AG04449 (cell line): ENCODE data around the gene STXBP4.

Source experiments
- CTCF ChIA-PET: fragments of 350-600 bp; formaldehyde crosslinking; extraction: SDS; loops from one replicate; lab custom pipeline; 2021; ENCODE audit warnings: antibody characterized with exemption; lab: Yijun Ruan, JAX
- POLR2A ChIA-PET: fragments of 400-600, 350-600 bp; formaldehyde crosslinking; extraction: SDS; loops from one replicate; lab custom pipeline; 2020; ENCODE audit warnings: antibody characterized with exemption, inconsistent platforms; lab: Yijun Ruan, JAX
- DNase-seq: peaks from one replicate; pipeline ENCODE4 v3.0.0-alpha.2; 2010; ENCODE audit warnings: low read depth, low spot score
- H3K4me3 ChIP-seq: 2 replicates; pipeline ENCODE4 v1.5.1; 2011; ENCODE audit warnings: low read depth, mild to moderate bottlenecking, control low read depth, low read length
- TF ChIP-seq, protein P1 (sequence below): IDR thresholded peaks from one replicate; pipeline ENCODE4 v1.5.1; 2011; ENCODE audit warnings: mild to moderate bottlenecking, moderate library complexity, low read length, control low read depth, inconsistent platforms; ENCODE audit not compliant: insufficient read depth; ENCODE audit errors: missing control alignments

STXBP4 gene, protein sequence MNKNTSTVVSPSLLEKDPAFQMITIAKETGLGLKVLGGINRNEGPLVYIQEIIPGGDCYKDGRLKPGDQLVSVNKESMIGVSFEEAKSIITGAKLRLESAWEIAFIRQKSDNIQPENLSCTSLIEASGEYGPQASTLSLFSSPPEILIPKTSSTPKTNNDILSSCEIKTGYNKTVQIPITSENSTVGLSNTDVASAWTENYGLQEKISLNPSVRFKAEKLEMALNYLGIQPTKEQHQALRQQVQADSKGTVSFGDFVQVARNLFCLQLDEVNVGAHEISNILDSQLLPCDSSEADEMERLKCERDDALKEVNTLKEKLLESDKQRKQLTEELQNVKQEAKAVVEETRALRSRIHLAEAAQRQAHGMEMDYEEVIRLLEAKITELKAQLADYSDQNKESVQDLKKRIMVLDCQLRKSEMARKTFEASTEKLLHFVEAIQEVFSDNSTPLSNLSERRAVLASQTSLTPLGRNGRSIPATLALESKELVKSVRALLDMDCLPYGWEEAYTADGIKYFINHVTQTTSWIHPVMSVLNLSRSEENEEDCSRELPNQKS

DNA sequence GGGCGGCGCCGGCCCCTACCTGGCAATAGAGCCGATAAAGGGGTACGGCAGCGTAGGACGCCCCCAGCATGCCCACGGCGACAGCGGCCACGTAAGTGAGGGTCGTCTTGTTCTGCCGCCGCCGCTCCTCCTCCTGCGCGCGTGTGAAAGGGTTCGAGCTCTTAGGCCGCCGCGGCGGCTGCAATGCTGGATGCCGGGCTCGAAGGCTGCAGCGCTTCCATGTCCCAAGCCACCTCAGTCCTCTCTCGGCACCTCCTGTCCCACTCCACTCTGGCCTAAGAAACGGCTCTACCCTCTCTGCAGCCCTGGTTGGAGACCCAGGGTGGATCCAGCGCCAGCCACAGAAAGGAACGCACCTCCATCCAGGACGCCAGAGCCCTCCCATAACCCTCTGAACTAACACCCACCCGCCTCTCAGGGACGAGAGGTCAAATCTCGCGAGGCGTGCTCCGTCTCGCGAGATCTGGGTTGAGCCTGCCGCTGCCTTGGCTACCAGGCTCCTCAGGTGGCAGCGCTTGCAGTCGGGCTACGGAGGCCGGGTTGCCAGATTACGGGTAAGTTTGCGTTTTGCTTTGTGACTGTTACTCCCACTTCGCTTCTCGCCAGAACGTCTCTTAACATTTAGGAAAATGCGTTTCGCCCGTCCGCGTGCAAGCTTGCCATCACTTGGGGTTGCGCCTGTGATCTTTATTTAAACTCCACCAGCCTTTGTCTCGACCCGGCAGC is at the start of gene STXBP4, which contains the start of gene COX11:
Gene STXBP4, plus strand, starts transcription at position 504 of the 726 bp plus-strand sequence. CDS start 17,455 bp downstream, outside the sequence.
Gene COX11, minus strand, starts transcription at position 393 of the 726 bp plus-strand sequence. Its CDS starts 8 bp downstream, at position 385.
- CTCF ChIA-PET, result interaction anchor here (1.1 to 4.6 kb wide), 2 partner anchors 11 to 24 kb away, joined by 4 to 22 read pairs; no protein-coding TSS in a partner anchor

DNA sequence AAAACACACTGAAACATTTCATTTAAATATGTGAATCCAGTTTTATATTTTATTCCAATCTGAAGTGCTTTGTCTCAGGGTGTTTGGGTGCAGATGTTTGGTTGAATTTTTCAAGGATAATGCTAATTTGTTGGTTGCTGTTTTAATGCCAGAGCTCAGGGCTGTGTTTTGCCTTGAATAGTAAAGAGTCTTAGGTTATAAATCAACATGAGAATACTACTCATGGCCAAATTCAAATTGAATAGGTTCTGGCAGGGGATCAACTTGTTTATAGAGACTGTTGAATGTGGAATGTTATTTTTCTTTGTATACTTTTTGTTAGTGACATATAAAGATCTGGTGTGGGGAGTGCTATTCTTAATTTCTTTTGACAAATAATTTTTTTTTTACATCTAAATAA is 49.1 kb upstream of the STXBP4 start:
- no peak overlapping the region for H3K4me3 ChIP-seq
- no peak for DNase-seq
- ChIA-PET CTCF (no interaction called here), POLR2A (no interaction called here)
- TF ChIP-seq, protein P1, sequence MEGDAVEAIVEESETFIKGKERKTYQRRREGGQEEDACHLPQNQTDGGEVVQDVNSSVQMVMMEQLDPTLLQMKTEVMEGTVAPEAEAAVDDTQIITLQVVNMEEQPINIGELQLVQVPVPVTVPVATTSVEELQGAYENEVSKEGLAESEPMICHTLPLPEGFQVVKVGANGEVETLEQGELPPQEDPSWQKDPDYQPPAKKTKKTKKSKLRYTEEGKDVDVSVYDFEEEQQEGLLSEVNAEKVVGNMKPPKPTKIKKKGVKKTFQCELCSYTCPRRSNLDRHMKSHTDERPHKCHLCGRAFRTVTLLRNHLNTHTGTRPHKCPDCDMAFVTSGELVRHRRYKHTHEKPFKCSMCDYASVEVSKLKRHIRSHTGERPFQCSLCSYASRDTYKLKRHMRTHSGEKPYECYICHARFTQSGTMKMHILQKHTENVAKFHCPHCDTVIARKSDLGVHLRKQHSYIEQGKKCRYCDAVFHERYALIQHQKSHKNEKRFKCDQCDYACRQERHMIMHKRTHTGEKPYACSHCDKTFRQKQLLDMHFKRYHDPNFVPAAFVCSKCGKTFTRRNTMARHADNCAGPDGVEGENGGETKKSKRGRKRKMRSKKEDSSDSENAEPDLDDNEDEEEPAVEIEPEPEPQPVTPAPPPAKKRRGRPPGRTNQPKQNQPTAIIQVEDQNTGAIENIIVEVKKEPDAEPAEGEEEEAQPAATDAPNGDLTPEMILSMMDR, result no peak

More for the DNA sequence above, at the start of gene STXBP4, which contains the start of gene COX11:
- DNase-seq, result peak; percentile 75
- TF ChIP-seq, protein P1, result peak; percentile 35
- H3K4me3 ChIP-seq, result peak within 1 kb of the TSS; percentile 93
- POLR2A ChIA-PET, result interaction anchor here (0.6 to 1.1 kb wide), 2 partner anchors 10 to 187 kb away, joined by 3 to 5 read pairs; no protein-coding TSS in a partner anchor

DNA sequence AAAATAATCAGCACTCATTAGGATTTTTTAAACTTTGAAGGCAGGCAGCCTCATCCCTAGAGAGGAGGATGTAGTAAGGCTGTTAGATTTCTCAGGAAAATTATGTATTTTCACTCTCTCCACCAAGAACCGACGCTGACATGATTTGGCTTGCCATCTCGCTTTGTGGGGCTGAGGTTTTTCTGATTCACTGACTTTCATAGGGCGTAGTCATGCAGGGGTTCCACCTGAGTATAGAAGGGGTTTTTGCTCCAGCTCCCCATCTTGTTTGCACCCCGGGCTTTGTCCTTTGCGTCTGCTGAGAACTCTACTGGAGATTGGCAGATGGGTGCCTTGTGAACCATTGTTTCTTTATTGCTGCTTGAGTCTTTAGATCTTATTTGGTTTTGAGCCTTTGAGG is 47.7 kb upstream of the STXBP4 start:
- DNase-seq, result no peak
- no peak overlapping the region for H3K4me3 ChIP-seq
- TF ChIP-seq, protein P1, result no peak
- CTCF ChIA-PET, result no interaction called here
- POLR2A ChIA-PET, result no interaction called here

DNA sequence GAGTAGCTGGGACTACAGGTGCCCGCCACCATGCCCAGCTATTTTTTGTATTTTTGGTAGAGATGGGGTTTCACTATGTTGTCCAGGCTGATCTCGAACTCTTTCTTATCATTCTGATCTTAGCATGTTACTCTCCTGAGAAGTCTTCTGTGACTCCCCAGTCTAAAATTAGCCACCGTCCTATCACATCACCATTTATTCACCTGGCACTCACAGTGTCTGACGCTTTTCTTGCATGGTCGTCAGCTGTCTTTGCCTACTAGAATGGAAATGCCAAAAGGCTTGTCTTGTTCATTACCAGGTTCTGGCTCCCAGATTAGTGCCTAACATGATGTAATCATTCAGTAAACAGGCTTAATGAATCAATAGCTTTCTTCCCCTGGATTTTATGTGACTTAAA is 44.2 kb upstream of the STXBP4 start:
- TF ChIP-seq, protein P1, result no peak
- DNase-seq, result no peak
- CTCF ChIA-PET, result no interaction called here
- H3K4me3 ChIP-seq, result no peak overlapping the region
- POLR2A ChIA-PET, result no interaction called here

DNA sequence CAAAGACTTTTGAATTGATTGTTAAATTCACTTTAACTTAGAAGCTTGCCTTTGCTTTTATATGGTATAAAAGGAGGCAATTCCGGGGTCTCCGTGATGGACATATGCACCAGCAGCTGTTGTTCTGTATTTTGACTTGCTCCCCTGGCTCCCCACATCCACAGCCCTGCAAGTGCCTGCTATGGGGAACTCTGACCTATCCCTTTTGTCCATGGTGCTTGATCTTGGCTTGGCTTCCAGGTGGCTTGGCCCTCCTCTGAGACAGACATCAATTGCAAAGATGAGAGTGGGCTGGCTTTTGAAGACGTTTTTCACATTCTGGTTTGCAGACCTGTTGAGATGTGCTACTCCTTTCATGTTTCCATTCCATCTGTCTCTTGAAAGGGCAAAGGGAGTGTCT is 41.0 kb upstream of the STXBP4 start:
- no peak overlapping the region for H3K4me3 ChIP-seq
- no peak for DNase-seq
- TF ChIP-seq, protein P1, result no peak
- ChIA-PET CTCF (interaction anchor here (0.6 kb wide), 1 partner anchor 65 kb away, joined by 3 read pairs; no protein-coding TSS in a partner anchor), POLR2A (no interaction called here)
